GM21390 (cell line): ENCODE data around the gene SS18.

Experiments
- ATAC-seq: cut with Tn5 transposase; IDR thresholded peaks from one replicate; pipeline ENCODE4 v1.9.1; 2021; ENCODE audit not compliant: unreplicated experiment

The SS18 gene

DNA sequence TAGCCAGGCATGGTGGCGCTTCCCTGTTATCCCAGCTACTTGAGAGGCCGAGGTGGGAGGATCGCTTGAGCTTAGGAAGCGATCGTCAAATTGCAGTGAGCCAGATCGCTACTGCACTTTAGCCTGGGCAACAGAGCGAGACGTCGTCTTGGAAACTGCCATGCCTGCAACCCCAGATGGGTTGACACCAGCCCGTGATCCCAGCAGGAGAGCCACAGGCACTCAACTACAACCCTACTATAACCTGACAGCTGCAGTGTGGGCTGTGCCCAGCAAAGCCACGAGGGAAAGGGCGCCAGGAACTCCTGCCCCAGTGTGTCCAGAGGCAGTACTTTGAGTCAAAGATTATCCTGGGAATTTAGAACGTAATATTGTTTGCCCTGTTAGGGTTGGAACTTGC, 85.6 kb downstream of the SS18 start:
- no peak for ATAC-seq

DNA sequence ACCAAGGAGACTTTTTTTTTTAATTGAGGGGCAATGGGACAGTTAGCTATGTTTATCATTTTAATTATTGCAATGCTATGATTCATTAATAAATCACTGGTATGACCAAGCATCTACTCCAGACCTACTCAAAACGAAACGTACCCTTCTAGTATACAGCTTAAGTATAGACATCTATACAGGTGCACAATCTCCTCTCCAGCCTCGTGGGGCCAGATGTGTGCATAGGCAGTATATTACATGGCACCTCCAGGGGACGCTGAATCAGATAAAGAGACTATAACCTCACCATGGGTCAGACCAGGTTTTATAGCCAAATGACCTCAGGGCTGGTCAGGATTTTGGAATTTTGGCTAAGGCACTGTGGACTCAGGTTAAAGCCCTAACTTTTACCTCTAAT, 86.6 kb downstream of the SS18 start:
- ATAC-seq: no peak

DNA sequence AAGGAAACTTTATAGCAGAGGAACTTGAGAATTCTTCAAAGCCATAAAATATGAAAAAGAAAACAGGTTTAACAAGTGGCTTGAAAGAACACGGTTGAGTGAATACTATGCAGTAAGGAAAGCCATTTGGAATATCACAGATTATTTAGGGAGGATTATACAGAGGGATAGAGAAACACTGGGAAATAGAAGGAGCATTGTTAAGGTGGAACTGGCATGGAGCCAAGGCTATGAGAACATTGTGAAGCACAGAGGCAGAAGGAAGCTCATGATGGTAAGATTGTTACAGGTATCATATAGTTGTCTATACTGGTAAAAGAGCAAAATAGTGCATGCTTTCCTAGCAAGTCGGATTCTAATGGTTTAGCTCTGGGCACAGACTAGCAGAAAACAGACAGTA, 87.1 kb downstream of the SS18 start:
- ATAC-seq: no peak

DNA sequence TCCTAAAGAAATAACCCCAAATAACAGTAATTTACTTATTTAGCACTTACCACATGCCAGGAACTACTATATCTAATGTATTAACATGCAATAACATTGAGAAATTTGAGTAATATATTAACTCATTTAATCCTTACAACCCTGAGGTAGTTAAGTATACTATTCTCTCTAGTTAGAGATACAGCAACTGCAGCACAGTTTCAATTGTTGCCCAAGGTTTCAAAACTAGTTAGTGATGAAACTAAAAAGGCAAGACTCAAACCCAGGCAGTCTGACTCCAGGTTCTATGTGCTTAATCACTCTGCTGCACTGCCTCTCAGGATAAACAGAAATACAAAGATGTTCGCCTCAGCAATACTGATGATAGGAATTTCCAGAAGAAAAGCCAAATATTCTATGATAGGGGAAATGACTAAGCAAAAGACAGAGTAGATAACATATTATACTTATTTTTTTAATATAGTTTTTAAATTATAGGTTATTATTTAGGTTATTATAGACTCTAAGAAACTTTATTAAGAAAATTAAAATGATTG, 88.0 kb downstream of the SS18 start:
- peak; percentile 69 for ATAC-seq

DNA sequence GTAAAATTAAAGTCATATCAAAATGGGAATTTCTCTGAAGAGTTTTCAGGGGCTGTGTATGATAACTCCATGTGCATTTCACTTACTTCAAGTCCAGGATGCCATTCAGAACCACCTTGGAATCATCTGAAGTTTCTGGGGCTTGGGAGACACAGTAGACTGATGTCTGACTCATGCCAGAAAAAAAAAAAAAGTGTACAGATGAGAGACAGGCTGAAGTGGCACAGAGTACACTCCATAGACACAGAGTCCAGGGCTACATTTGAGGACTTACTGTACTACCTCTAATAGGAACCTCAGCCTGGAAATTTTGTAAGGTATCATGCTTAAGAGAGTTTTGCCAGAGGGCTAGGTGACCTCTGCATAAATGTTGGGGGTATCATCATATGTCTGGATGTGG, 92.0 kb downstream of the SS18 start:
- no peak for ATAC-seq

DNA sequence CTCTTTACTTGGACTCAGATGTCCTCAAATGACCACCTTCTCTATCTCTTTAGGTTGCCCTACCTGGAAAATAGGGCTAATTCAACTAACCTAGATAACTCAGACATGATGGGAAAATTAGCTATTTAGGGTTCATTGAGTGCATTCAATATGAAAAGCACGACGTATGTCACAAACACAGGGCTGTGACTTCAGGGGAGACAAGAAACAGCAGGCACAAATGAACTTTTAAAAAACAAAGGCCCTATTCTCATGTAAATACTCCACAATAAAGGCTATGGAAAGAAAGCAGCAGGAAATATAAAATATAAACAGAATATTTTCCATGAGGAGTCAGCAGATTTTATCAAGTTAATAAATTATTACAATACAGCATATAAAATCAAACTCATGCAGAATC, 97.8 kb downstream of the SS18 start:
- no peak for ATAC-seq

DNA sequence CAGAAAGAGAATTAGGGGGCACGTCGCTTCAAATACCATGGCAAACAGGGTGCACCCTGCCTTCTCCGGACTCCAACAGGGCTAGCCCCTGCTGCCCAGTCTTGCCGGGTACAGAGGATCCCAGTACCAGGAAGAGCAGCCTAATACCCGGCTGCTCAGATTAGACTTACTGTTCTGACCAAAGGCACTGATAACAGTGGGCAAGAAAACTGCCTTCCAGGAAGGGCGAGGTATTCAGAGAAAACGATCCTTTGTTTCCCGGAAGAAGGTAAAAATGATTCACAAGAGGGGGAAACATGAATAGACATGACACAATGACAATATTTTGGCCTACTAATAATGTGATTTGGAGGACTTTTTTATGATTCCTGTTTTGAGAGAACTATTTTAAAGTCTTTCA, 99.9 kb downstream of the SS18 start:
- ATAC-seq: no peak

DNA sequence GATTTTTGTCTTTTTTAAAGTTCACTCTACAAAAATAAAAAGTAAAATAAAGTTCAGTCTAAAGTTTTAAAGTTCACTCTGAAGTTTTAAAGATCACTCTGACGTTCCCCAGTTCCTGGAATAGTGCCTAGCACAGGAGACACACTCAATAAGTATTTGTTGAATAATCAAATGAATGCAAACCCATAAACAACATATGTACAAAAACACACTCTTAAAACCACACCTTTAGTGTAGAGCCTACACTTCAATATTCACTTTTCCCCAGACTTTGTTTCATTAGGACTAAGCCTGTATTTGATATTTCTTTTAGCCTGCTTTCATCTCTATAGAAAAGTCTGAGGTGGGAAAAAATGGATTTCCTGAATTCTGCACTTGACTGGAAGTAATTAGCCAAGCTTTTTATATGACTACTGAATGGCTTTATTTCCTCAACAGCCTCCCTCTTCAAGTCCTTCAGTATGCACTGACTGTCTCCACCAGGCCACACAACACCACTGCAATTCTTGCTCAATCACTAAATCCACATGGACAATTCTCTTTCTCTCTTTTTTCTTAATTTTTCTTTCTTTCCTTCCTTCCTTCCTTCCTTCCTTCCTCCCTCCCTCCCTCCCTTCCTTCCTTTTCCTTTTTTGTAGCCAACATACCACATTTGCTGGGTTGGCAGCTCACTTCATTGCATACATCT, 104.6 kb downstream of the SS18 start:
- no peak for ATAC-seq

DNA sequence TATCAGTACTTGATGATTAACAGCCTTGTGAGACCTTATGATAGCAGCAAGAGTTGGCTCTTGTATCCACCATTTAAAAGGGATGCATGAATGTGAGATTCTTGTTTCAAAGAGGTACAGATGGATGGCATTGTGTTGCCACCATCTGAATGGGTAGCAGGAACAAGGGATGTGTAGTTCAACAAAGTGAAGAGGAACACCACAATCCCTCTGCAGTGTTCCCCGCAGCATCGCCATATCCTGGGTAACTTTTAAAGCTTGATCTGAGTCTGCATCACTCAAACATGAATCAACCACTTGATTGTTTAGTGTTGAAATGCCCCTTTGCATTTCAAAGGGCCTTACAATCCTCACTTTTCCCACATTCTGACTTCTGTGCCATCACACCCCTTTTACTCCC, 106.7 kb downstream of the SS18 start:
- no peak for ATAC-seq

DNA sequence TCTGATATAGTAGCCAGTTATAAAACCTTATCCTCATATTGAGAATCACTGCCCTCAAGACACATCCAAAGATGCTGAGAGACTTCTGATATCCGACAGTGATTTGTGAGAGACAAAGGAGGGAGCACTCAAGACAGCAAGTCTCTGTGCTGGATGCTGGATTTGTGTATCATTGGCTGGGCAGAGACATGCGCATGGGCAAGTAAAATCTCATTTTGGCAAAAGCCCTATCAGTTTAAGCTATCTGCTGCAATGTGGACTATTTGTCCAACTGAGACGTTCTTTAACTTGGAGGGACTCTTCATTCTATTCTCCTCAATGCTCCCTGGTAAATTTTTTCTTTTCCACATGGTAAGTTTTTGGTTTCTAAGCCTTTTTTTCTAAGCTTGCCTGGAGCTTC, 107.5 kb downstream of the SS18 start:
- no peak for ATAC-seq

DNA sequence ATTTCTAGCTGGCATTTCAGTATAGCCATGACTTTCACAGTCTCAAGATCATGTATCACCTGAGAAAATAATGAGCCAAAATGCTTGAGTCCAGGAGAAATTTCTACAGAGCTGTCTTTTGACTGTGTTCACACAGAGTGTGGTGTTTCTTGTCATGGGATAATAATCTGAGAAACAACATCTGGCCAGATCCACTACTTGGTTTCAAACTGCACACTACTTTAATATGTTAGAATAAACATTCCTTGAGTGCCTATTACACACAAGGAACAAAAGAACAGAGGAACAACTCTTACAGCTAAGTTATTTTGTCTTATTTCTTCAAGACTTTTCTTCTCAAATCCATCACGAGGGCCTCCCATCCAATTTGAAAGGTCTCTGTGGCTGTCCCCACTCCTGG, 108.3 kb downstream of the SS18 start:
- no peak for ATAC-seq

DNA sequence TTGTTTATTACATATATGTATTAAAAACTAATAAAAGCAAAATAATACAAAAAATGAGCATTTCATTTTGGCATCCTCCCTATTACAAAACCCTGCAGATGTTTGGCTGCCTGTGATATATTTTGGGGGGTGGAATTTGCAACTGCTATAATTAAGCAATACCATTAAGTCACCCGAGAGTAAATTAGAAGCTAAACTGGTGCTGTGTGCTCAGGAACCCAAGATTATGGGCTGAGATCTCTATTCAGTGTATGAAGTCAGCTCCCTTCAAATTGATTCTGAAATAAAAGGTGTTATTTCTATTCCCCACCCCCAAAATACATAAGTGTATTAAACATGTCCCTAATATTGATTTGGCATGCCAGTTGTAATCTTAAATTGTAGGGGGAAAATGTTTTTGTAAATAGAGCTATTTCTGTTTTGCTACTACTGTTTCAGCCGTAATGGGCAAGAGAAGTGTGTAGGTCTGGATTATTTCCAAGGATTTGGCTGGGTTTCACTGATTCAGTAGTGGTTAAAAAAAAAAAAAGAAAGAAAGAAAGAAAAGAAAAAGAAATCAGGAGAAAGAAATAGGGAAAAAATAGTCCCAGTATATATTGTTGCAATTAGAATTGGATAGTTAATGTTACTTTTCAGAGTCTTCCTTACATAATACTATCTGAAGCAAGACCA, 110.9 kb downstream of the SS18 start:
- ATAC-seq: no peak

DNA sequence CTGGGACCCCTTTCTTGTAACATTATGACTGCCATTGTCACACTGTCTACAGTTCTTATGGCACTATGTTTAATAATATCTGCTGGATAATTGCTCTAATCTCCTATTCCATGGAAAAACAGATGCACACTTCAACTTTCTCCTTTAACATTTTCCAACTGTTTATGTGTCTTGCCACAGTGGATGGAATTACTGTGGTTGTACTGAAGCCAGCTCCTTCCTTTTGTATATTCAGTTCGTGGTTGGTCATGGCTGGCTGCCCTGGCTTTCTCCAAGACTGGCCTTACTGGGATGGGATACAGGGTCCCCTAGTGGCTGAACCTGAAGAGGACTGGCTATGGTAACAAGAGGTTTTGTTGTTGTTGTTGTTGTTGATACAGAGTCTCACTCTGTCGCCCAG, 113.9 kb downstream of the SS18 start:
- ATAC-seq: no peak

DNA sequence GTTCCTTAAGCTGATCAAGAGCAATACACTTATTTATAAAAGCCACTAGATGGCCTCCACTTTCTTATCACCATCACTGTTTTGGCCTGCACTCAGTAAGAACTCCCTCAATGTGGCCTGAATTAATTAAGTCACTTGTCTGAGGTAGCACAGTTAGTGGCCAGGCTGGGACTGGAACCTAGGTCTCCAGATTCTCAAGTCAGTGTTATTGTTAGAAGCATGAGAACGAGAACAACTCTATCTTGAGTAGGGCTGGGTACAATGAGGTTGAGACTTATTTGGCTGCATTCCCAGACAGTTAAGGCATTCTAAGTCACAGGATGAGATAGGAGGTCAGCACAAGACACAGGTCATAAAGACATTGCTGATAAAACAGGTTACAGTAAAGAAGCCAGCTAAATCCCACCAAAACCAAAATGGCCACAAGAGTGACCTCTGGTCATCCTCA, 115.8 kb downstream of the SS18 start:
- ATAC-seq: no peak
